Measurements from ENCODE around the gene MARCO.

DNA sequence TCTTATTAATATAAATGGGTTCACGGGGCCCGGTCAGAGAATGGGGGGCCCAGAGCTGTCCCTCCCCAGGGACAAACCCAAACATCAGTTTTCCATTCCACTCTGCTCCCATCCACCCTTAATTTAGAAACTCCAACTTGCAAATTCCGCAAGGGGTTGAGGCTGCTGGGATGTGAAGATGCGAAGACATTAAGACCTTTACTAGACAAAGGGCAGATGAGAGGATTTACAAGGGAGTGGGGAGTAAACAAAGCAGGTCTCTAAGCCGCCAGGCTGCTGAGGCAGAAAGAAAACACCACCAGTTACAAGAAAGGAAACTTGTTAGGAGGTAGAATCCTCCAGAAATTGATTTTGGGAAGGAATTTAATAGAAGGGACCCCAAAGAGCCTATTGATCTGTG lies 33.1 kb downstream of the MARCO start:
- TF ChIP-seq, protein P1, sequence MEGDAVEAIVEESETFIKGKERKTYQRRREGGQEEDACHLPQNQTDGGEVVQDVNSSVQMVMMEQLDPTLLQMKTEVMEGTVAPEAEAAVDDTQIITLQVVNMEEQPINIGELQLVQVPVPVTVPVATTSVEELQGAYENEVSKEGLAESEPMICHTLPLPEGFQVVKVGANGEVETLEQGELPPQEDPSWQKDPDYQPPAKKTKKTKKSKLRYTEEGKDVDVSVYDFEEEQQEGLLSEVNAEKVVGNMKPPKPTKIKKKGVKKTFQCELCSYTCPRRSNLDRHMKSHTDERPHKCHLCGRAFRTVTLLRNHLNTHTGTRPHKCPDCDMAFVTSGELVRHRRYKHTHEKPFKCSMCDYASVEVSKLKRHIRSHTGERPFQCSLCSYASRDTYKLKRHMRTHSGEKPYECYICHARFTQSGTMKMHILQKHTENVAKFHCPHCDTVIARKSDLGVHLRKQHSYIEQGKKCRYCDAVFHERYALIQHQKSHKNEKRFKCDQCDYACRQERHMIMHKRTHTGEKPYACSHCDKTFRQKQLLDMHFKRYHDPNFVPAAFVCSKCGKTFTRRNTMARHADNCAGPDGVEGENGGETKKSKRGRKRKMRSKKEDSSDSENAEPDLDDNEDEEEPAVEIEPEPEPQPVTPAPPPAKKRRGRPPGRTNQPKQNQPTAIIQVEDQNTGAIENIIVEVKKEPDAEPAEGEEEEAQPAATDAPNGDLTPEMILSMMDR (IDR thresholded peaks at IDR 0.05), result no peak
- TF ChIP-seq POLR2AphosphoS5 (IDR thresholded peaks at IDR 0.05) (no peak), POLR2A (IDR thresholded peaks at IDR 0.05) (no peak)

Data from stomach (tissue), 4 donors.